Large intestine (tissue), 3 donors: Measurements from ENCODE around the gene WASF2. TPM values are rescaled to one million over a fixed set of nuclear protein-coding genes. Genes with fewer than 3 reads are reported as not detected.
"Not testable (repeated sequence)": the region's sequence is repeated elsewhere in the genome, so short reads cannot be mapped to it uniquely, and the experiment has no call there.

Source experiments
- DNase-seq, 2 donors: peaks; one replicate each; pipeline versions ENCODE4 v3.0.0 to v3.0.0-alpha.2; 2013
- H3K27ac ChIP-seq: one replicate; pipeline ENCODE4 v1.5.1; 2013; ENCODE audit warnings: low read length
- H3K27me3 ChIP-seq: 2 replicates; pipeline ENCODE4 v1.6.1; 2013; ENCODE audit warnings: low read length; ENCODE audit not compliant: control insufficient read depth, insufficient read depth
- H3K36me3 ChIP-seq: 2 replicates; pipeline ENCODE4 v1.6.1; 2013; ENCODE audit warnings: low read length; ENCODE audit not compliant: control insufficient read depth, insufficient read depth
- H3K4me1 ChIP-seq: one replicate; pipeline ENCODE4 v1.6.1; 2013; ENCODE audit warnings: low read length; ENCODE audit not compliant: control insufficient read depth, insufficient read depth
- H3K4me3 ChIP-seq: one replicate; pipeline ENCODE4 v1.5.1; 2013; ENCODE audit warnings: low read length
- H3K9me3 ChIP-seq: one replicate; pipeline ENCODE4 v1.6.1; 2013; ENCODE audit warnings: mild to moderate bottlenecking, low read depth, low read length, moderate library complexity; ENCODE audit not compliant: control insufficient read depth
- WGBS: methylation state at CpG from one replicate; pipeline ENCODE4 v1.1.5; 2013; ENCODE audit warnings: low lambda C conversion rate; ENCODE audit not compliant: insufficient coverage; 5-methylcytosine and 5-hydroxymethylcytosine counted together
- polyA plus RNA-seq: library from polyadenylated mRNA; unstranded; fragments of 120-200 nt; gene quantifications from one replicate; pipeline ENCODE4 v1.2.1, GENCODE V29; 2013

Gene WASF2
- polyA plus RNA-seq, 1 donor: 56.0 TPM

DNA sequence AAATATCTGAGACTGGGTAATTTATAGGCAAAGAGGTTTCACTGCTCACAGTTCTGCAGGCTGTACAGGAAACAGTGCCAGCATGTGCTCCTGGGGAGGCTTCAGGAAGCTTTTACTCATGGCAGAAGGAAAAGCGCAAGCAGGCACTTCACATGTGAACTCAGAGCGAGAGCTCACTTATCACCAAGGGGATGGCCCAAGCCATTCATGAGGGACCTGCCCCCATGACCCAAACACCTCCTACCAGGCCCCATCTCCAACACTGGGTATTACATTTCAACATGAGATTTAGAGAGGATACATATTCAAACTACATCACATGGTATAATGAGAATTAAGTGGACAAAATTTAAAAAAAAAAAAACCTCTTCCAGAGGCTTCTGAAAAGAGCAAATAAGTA, 13.7 kb downstream of the WASF2 start:
- DNase-seq: no peak
- no CpG with 5 or more reads among the region's 2 CpGs for WGBS
- Histone ChIP-seq H3K36me3 (peaks cover 3% of the 10 kb centered on the region), H3K4me3 (no peak overlapping the region), H3K27me3 (no peaks in the 10 kb centered on the region), H3K27ac (no peak overlapping the region), H3K4me1 (no peaks in the 10 kb centered on the region), H3K9me3 (no peaks in the 10 kb centered on the region)

GRCh38 chr1:27475720-27476119, 14.2 kb downstream of the WASF2 start:
- no peaks in the 10 kb centered on the region for H3K27me3 ChIP-seq
- peaks cover 3% of the 10 kb centered on the region for H3K36me3 ChIP-seq
- H3K27ac ChIP-seq: no peak overlapping the region
- WGBS: 80% methylated on average over 1 of the region's 4 CpGs
- no peaks in the 10 kb centered on the region for H3K4me1 ChIP-seq
- no peaks in the 10 kb centered on the region for H3K9me3 ChIP-seq
- DNase-seq: no peak
- H3K4me3 ChIP-seq: no peak overlapping the region

- H3K4me1 ChIP-seq: no peaks in the 10 kb centered on the region
- peaks cover 5% of the 10 kb centered on the region for H3K36me3 ChIP-seq
- H3K27ac ChIP-seq: no peak overlapping the region
- no peaks in the 10 kb centered on the region for H3K27me3 ChIP-seq
- H3K9me3 ChIP-seq: no peaks in the 10 kb centered on the region
- no CpG with 5 or more reads among the region's 7 CpGs for WGBS
- DNase-seq: no peak
- no peak overlapping the region for H3K4me3 ChIP-seq
Observed at GRCh38 chr1:27473755-27474154, 16.2 kb downstream of the WASF2 start.

DNA sequence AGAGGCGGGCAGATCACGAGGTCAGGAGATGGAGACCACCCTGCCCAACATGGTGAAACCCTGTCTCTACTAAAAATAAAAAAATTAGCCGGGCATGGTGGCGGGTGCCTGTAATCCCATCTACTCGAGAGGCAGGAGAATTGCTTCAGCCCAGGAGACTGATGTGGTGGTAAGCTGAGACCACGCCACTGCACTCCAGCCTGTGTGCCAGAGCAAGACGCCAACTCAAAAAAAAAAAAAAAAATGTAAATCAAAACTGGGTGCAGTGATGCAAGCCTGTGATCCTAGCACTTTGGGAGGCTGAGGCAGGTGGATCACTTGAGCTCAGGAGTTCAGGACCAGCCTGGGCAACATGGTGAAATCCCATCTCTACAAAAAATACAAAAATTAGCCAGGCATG, 17.9 kb downstream of the WASF2 start:
- not testable (repeated sequence) for H3K27me3 ChIP-seq, H3K4me1 ChIP-seq, H3K36me3 ChIP-seq, DNase-seq, H3K9me3 ChIP-seq, H3K4me3 ChIP-seq, H3K27ac ChIP-seq
- WGBS: no CpG with 5 or more reads among the region's 7 CpGs

DNA sequence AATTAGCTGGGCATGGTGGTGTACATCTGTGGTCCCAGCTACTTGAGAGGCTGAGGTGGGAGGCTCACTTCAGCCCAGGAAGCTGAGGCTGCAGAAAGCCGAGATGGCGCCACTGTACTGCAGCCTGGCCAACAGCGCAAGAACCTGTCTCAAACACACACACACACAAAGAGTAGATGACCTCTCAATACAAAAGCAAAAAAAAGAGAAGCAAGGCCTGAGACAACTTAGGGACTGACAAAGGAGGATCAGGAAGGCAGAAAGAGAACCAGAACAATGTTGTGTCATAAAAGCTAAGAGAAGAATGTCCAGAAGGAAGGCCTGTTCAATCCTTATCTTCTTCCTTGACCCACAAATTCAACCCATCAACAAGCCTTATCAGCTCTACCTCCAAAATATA, 18.5 kb downstream of the WASF2 start:
- no peak for DNase-seq
- Histone ChIP-seq H3K27ac (no peak overlapping the region), H3K4me1 (no peaks in the 10 kb centered on the region), H3K27me3 (no peaks in the 10 kb centered on the region), H3K9me3 (no peaks in the 10 kb centered on the region), H3K36me3 (peaks cover 7% of the 10 kb centered on the region), H3K4me3 (no peak overlapping the region)
- no CpG with 5 or more reads among the region's 3 CpGs for WGBS

DNA sequence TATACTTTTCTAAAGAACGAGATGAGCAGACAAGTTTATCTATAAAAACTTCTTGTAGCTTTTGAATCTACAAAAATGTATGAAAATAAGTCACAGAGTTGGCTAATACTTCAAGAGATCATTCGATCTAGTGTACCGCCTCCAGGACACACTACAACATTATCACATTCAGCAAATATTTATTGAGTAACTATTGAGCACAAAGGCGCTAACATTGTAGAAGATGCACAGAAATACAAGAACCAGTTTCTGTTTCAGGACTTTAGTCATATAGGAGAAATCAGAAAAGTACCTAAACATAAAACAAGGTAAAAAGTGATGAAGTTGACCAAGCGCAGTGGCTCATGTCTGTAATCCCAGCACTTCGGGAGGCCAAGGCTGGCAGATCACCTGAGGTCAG, 20.6 kb downstream of the WASF2 start:
- H3K27me3 ChIP-seq: no peaks in the 10 kb centered on the region
- no peak overlapping the region for H3K27ac ChIP-seq
- peaks cover 11% of the 10 kb centered on the region for H3K36me3 ChIP-seq
- no peak overlapping the region for H3K4me3 ChIP-seq
- no peak for DNase-seq
- 100% methylated on average over 1 of the region's 6 CpGs for WGBS
- no peaks in the 10 kb centered on the region for H3K4me1 ChIP-seq
- H3K9me3 ChIP-seq: no peaks in the 10 kb centered on the region

GRCh38 chr1:27468378-27468777, 21.6 kb downstream of the WASF2 start:
- not testable (repeated sequence) for H3K4me1 ChIP-seq, DNase-seq, H3K4me3 ChIP-seq, H3K27me3 ChIP-seq, H3K9me3 ChIP-seq, H3K27ac ChIP-seq
- WGBS: 100% methylated on average over 2 of the region's 15 CpGs
- peaks cover 11% of the 10 kb centered on the region for H3K36me3 ChIP-seq

- H3K4me1 ChIP-seq: no peaks in the 10 kb centered on the region
- H3K27me3 ChIP-seq: no peaks in the 10 kb centered on the region
- H3K4me3 ChIP-seq: no peak overlapping the region
- 89% methylated on average over 4 of the region's 4 CpGs for WGBS
- DNase-seq: no peak
- no peak overlapping the region for H3K27ac ChIP-seq
- peaks cover 11% of the 10 kb centered on the region for H3K36me3 ChIP-seq
- H3K9me3 ChIP-seq: no peaks in the 10 kb centered on the region
Observed at GRCh38 chr1:27464926-27465647, 24.9 kb downstream of the WASF2 start.

GRCh38 chr1:27463916-27464315, 26.1 kb downstream of the WASF2 start:
- no CpG with 5 or more reads among the region's 6 CpGs for WGBS
- H3K27me3 ChIP-seq, H3K9me3 ChIP-seq, DNase-seq, H3K4me1 ChIP-seq, H3K27ac ChIP-seq, H3K4me3 ChIP-seq, H3K36me3 ChIP-seq: not testable (repeated sequence)

- not testable (repeated sequence) for H3K36me3 ChIP-seq, H3K4me1 ChIP-seq, H3K4me3 ChIP-seq, H3K9me3 ChIP-seq, H3K27ac ChIP-seq, DNase-seq, H3K27me3 ChIP-seq
- WGBS: 100% methylated on average over 2 of the region's 10 CpGs
Observed at GRCh38 chr1:27458521-27458920, 31.4 kb downstream of the WASF2 start.

DNA sequence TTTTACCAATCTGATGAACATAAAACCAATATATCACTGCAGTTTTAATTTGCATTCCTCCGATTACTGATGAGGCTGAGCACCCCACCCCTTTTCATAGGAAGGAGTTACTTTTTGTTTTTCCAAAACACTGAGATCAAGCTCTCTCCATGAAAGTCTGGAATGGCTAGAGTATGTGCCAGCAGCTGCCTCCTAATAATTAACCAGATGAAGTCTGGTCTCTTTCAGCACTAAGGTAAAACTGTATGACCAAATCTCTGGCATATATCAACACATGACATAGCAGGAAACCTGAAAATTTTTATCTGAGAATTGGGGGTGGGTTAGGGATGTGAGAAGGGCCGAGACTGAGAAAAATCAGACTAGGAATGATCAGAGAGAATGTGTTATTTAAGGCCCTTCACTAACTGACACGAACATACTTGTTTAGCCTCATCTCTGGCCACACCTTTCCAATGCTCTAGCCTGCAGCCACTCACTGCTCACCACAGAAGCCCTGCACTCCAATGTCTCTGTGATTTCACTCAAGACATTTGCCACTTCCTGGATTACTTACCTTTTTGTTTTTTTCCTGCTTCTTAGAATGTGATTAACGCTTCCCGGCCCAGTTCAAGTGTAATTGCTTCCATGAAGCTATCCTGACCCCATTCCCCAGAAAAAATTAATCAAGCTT, 34.7 kb downstream of the WASF2 start:
- peak in 1 of 2 donors; percentile 27 for DNase-seq
- 20% methylated on average over 2 of the region's 5 CpGs for WGBS
- Histone ChIP-seq H3K27ac (peak overlapping the region; percentile 39), H3K9me3 (no peaks in the 10 kb centered on the region), H3K4me1 (peaks cover 8% of the 10 kb centered on the region), H3K36me3 (peaks cover 10% of the 10 kb centered on the region), H3K4me3 (no peak overlapping the region), H3K27me3 (no peaks in the 10 kb centered on the region)
